Ovary (tissue), 3 donors: ENCODE data around the gene NEUROG1.

ENCODE experiments used
- CTCF ChIP-seq, 3 donors: fragments of 450-650 bp in 2 of 3; fragments of 200-600 bp in 1 of 3; IDR thresholded peaks; one replicate each; pipeline versions ENCODE4 v1.5.1 to v1.8.0; 2016 to 2022; ENCODE audit warnings: antibody characterized with exemption in 3 of 3, mild to moderate bottlenecking in 1 of 3
- POLR2A ChIP-seq: fragments of 450-650 bp; IDR thresholded peaks from one replicate; pipeline ENCODE4 v1.6.1; 2017; ENCODE audit warnings: antibody characterized with exemption, mild to moderate bottlenecking, moderate library complexity
- donor health status: DM: no; HTN: no; CAD: no.

DNA sequence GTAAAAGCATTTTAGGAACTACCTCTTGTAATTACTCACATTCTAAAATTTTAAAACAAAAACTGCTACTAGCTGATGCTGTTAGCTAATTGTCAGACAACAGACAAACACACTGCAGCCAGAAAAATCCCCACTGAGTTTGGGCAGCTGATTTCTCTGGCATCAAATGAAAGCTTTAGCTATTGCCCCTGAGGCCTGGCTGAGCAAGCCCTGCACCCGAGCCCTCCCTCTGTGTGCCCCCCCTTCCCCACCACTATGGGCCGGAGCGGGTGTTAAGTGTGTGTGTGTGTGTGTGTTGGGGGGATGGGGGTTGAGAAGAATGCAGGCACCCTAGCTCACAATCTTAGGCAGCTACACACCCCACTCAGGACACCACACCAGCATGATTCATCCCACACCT, 2.4 kb downstream of the NEUROG1 start:
- no peak for TF ChIP-seq CTCF (IDR thresholded peaks at IDR 0.05)
- no peak for TF ChIP-seq POLR2A
